Stomach (tissue), 9 donors: ENCODE results near the gene MEG3. TPM values are rescaled to one million over a fixed set of nuclear protein-coding genes. Genes with fewer than 3 reads are reported as not detected.

Source experiments
- DNase-seq, 2 donors: peaks; one replicate each; pipeline versions ENCODE4 v3.0.0 to v3.0.0-alpha.2; 2013 to 2019
- H3K27ac ChIP-seq, 5 donors: fragments of 200-600 bp in 4 of 5; sonication (generic) in 4 of 5; one replicate each; pipeline ENCODE4 v1.5.1; 2013 to 2019; ENCODE audit warnings: mild to moderate bottlenecking in 1 of 5, moderate library complexity in 1 of 5
- H3K27me3 ChIP-seq, 3 donors: fragments of 200-600 bp; sonication (generic); one replicate each; pipeline ENCODE4 v1.5.1; 2017 to 2019; ENCODE audit warnings: mixed run types in 1 of 3
- H3K36me3 ChIP-seq, 4 donors: fragments of 200-600 bp; sonication (generic); 1 replicate in 3 of 4; 2 replicates in 1 of 4; pipeline ENCODE4 v1.5.1; 2016 to 2019
- H3K4me1 ChIP-seq, 4 donors: fragments of 200-600 bp; sonication (generic); one replicate each; pipeline ENCODE4 v1.5.1; 2016 to 2019
- H3K4me3 ChIP-seq, 4 donors: fragments of 200-600 bp; sonication (generic) in 3 of 4; one replicate each; pipeline ENCODE4 v1.5.1; 2016 to 2019; ENCODE audit warnings: mild to moderate bottlenecking in 1 of 4
- H3K9me3 ChIP-seq, 4 donors: fragments of 200-600 bp; sonication (generic); one replicate each; pipeline ENCODE4 v1.5.1; 2016 to 2019
- EP300 ChIP-seq: sonication (generic); formaldehyde crosslinking; IDR thresholded peaks from one replicate; pipeline ENCODE4 v1.6.1; 2017; ENCODE audit warnings: antibody characterized with exemption
- POLR2A ChIP-seq, 4 donors: fragments of 450-650 bp; IDR thresholded peaks; one replicate each; pipeline ENCODE4 v1.6.1; 2016; ENCODE audit warnings: antibody characterized with exemption in 4 of 4, control low read depth in 2 of 4, mild to moderate bottlenecking in 1 of 4, moderate library complexity in 1 of 4
- POLR2AphosphoS5 ChIP-seq, 3 donors: sonication (generic); formaldehyde crosslinking; IDR thresholded peaks; one replicate each; pipeline ENCODE4 v1.6.1; 2016; ENCODE audit warnings: antibody characterized with exemption in 3 of 3
- WGBS, 5 donors: extraction: QIAGEN DNeasy Blood & Tissue Kit in 3 of 5; methylation state at CpG; one replicate each; pipeline versions ENCODE4 v1.1.5 to v1.1.7; 2013 to 2018; 5-methylcytosine and 5-hydroxymethylcytosine counted together
- intact Hi-C: fragments of 100-400 bp; cut with DNase I; formaldehyde crosslinking; loops from one replicate; pipeline ENCODE4 v1.15.1; 2023; ENCODE audit warnings: low total_unique reads
- polyA plus RNA-seq, 3 donors: library from polyadenylated mRNA; stranded (reverse); fragments of 200-250 nt; gene quantifications; one replicate each; pipeline ENCODE4 v1.2.3, GENCODE V29; 2013
- total RNA-seq, 5 donors: library from RNA; depleted of rRNA; stranded (reverse); fragments of >200 nt; gene quantifications; one replicate each; pipeline versions ENCODE4 v1.1.0 to v1.2.3, GENCODE V29; 2014 to 2016
- TF ChIP-seq, protein P1 (sequence below), 7 experiments: fragments of 450-650 bp in 4 of 7; fragments of 200-600 bp in 3 of 7; sonication (generic) in 3 of 7; IDR thresholded peaks; one replicate each; pipeline ENCODE4 v1.5.1; 2016 to 2019; ENCODE audit warnings: antibody characterized with exemption in 7 of 7, control low read depth in 2 of 7, mild to moderate bottlenecking in 1 of 7
- donor health status: healthy with polysubstance abuse.
- donor health status: Bipolar disorder and iron deficiency.
- donor health status: healthy.

The MEG3 gene
- total and polyA plus RNA-seq, 8 donors = 13.4 to 390 (median 99.2) TPM

DNA sequence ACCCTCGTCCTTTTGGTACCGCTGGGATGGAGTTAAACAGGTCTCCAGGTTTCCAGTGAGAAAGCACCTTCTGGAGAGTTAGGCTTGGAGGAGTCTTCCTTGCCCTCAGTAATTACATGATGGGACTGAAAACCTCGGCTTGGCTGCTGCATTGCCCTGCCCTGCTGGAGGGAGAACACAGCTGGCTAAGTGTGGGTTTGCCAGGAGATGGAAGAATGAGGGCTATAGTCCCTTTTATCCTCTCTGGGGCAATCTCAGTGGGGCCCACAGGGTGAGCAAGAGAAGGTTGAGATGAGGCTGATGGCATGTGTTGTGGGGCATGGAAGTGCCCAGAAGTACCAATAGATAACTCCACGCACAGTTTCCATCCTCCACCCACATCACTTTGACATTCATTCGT lies 23.2 kb upstream of the MEG3 start:
- WGBS, 5 donors = 68 to 74% (median 74%) methylated on average over 5 of the region's 5 CpGs

DNA sequence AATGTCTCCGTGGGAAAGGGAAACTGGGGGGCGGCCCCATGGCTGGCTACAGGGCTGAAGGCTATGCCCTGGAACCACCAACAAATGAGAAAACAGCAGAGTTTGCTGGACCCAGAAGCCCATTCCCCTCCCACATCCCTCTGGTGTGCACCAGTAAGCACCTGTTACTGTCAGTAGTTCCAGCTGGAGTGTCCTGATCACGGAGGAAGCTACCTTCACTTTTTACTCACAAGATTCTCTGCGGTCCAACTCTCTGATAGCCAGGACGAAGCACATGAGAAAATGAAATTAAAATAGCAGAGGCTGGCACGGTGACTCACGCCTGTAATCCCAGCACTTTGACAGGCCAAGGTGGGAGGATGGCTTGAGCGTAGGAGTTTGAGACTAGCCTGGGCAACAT lies 22.7 kb upstream of the MEG3 start:
- no peaks in the 10 kb centered on the region for H3K36me3 ChIP-seq
- peaks cover 0 to 11% (median 9%) of the 10 kb centered on the region in 4 donors for H3K9me3 ChIP-seq
- WGBS, 5 donors = 84 to 90% (median 86%) methylated on average over 8 of the region's 8 CpGs
- no peaks in the 10 kb centered on the region for H3K4me1 ChIP-seq
- peaks cover 0 to 6% (median 0%) of the 10 kb centered on the region in 3 donors for H3K27me3 ChIP-seq
- DNase-seq = no peak
- intact Hi-C loops = no loop called here
- H3K4me3 ChIP-seq = no peak overlapping the region
- TF ChIP-seq, protein P1, sequence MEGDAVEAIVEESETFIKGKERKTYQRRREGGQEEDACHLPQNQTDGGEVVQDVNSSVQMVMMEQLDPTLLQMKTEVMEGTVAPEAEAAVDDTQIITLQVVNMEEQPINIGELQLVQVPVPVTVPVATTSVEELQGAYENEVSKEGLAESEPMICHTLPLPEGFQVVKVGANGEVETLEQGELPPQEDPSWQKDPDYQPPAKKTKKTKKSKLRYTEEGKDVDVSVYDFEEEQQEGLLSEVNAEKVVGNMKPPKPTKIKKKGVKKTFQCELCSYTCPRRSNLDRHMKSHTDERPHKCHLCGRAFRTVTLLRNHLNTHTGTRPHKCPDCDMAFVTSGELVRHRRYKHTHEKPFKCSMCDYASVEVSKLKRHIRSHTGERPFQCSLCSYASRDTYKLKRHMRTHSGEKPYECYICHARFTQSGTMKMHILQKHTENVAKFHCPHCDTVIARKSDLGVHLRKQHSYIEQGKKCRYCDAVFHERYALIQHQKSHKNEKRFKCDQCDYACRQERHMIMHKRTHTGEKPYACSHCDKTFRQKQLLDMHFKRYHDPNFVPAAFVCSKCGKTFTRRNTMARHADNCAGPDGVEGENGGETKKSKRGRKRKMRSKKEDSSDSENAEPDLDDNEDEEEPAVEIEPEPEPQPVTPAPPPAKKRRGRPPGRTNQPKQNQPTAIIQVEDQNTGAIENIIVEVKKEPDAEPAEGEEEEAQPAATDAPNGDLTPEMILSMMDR (IDR thresholded peaks at IDR 0.05) = no peak
- TF ChIP-seq POLR2A (IDR thresholded peaks at IDR 0.05) = no peak
- no peak for TF ChIP-seq POLR2AphosphoS5 (IDR thresholded peaks at IDR 0.05)
- TF ChIP-seq EP300 = no peak
- H3K27ac ChIP-seq = no peak overlapping the region

More for the DNA sequence above, 23.2 kb upstream of the MEG3 start:
- Histone ChIP-seq H3K27me3 (peaks cover 0 to 5% (median 0%) of the 10 kb centered on the region in 3 donors), H3K36me3 (no peaks in the 10 kb centered on the region), H3K4me1 (no peaks in the 10 kb centered on the region), H3K9me3 (peaks cover 0 to 6% (median 5%) of the 10 kb centered on the region in 4 donors), H3K4me3 (no peak overlapping the region), H3K27ac (no peak overlapping the region)
- intact Hi-C loops = no loop called here
- no peak for TF ChIP-seq POLR2A (IDR thresholded peaks at IDR 0.05)
- TF ChIP-seq EP300 = no peak
- TF ChIP-seq, protein P1 (IDR thresholded peaks at IDR 0.05) = no peak
- no peak for TF ChIP-seq POLR2AphosphoS5 (IDR thresholded peaks at IDR 0.05)
- DNase-seq = no peak

DNA sequence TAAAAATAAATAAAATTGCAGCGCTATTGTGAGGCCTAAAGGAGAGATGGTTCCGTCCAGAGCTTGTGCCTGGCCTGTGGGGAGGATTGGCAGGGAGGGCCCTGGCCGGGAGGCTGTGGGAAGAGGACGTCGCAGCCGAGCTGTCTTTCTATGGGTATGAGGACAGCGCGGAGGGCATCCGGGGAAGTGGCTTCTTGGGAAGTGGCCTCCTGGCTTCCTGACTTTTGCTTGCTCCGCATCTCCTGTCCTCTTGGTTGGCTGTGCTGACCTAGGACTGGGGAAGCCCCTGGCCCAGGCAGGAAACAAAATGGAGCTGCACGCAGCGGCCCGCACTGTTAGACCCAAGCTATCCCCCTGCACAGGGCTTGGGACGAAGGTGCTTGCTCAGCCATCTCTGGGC lies 22.2 kb upstream of the MEG3 start:
- intact Hi-C loops = no loop called here
- 83 to 89% (median 87%) methylated on average over 13 to 14 of the region's 14 CpGs for WGBS, 5 donors
- no peak for DNase-seq

DNA sequence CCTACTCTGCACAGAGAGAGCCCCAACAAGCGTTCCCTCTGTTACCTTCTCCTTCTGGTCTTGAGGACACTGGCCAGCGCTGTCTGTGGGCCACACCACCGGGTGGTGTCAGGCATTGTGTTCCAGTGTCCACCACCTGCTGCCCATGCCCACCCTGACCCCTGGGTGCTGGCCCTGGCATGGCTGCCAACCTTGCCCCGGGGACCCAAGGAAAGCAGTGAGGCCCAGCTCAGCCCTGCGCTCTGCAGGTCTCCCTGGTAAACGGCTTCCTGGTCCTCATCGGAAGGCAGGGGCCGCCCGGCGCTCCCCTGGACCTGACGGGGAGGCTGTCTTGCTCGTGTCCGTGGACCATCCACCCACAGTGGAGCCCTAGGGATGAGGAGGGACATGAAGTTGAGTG lies 21.8 kb upstream of the MEG3 start:
- peaks cover 0 to 13% (median 0%) of the 10 kb centered on the region in 3 donors for H3K27me3 ChIP-seq
- no peaks in the 10 kb centered on the region for H3K4me1 ChIP-seq
- no peak for DNase-seq
- intact Hi-C loops = no loop called here
- H3K4me3 ChIP-seq = no peak overlapping the region
- no peaks in the 10 kb centered on the region for H3K36me3 ChIP-seq
- WGBS, 5 donors = 78 to 91% (median 83%) methylated on average over 13 of the region's 13 CpGs
- TF ChIP-seq POLR2A (IDR thresholded peaks at IDR 0.05) (no peak), EP300 (no peak), POLR2AphosphoS5 (IDR thresholded peaks at IDR 0.05) (no peak)
- TF ChIP-seq, protein P1 (IDR thresholded peaks at IDR 0.05) = no peak
- H3K27ac ChIP-seq = no peak overlapping the region
- peaks cover 0 to 20% (median 18%) of the 10 kb centered on the region in 4 donors for H3K9me3 ChIP-seq

More for the DNA sequence above, 22.2 kb upstream of the MEG3 start:
- H3K4me3 ChIP-seq = no peak overlapping the region
- H3K4me1 ChIP-seq = no peaks in the 10 kb centered on the region
- H3K27ac ChIP-seq = no peak overlapping the region
- TF ChIP-seq, protein P1 (IDR thresholded peaks at IDR 0.05) = no peak
- TF ChIP-seq POLR2A (IDR thresholded peaks at IDR 0.05) (no peak), EP300 (no peak), POLR2AphosphoS5 (IDR thresholded peaks at IDR 0.05) (no peak)
- H3K27me3 ChIP-seq = peaks cover 0 to 9% (median 0%) of the 10 kb centered on the region in 3 donors
- no peaks in the 10 kb centered on the region for H3K36me3 ChIP-seq
- H3K9me3 ChIP-seq = peaks cover 0 to 15% (median 14%) of the 10 kb centered on the region in 4 donors
